ENCODE results near the gene COIL.

Gene COIL

GRCh38 chr17:56909742-56910508 lies 50.9 kb downstream of the COIL start:
- no peak for DNase-seq (ENCODE audit: low read depth)

GRCh38 chr17:56908001-56908542 lies 52.8 kb downstream of the COIL start:
- DNase-seq (ENCODE audit: low read depth), result no peak

DNA sequence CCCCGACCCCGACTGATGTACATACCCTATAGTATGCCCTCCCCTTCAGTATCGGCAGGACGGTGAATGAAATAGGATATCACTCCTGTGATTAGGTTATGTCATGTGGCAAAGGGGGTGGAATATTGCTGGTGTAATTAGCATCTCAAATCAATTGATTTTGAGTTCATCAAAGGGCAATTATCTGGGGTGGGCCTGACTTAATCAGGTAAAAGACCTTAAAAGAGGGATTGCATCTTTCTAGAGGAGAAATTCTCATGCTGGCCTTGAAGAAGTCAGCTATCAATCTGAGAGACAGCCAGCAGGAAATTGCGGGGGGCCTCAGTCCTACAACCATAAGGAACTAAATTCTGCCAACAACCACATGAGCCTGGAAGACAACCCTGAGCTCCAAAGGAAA lies 57.3 kb downstream of the COIL start:
- DNase-seq (ENCODE audit: low read depth), result no peak

GRCh38 chr17:56902348-56902747 lies 58.5 kb downstream of the COIL start:
- DNase-seq (ENCODE audit: low read depth), result no peak

- DNase-seq (ENCODE audit: low read depth), result no peak
Measured at GRCh38 chr17:56899403-56899802, 61.4 kb downstream of the COIL start.

GRCh38 chr17:56898874-56899273 lies 62.0 kb downstream of the COIL start:
- DNase-seq (ENCODE audit: low read depth), result no peak

DNA sequence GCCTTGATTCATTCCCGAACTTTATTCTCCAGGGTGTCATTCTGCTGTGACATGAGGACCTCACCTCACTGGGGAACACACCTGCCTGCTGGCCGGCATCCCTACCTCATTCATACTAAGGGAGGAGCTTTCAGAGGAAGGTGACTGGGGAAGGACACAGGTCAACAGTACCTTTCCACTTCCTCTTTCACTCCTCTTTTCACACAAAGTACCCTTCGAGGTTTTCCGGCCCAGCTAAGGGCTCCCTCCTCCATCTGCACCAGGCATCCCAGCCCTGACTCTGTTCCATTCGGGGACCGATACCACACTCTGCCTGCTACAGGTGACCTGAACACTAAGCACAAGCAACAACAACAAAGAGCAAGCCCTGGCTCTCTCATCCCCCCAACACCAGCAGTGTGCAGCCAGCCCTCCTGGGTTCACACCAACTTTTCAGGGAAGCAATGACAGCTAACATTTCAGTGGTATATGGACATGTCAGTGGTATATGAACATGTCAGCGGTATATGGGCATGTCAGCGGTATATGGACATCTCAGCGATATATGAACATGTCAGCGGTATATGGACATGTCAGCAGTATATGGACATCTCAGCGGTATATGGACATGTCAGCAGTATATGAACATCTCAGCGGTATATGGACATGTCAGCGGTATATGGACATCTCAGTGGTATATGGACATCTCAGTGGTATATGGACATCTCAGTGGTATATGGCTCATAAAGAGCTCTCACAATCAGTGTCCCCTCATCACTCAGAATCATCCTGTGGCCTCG lies 63.0 kb downstream of the COIL start:
- DNase-seq (ENCODE audit: low read depth), result no peak

DNA sequence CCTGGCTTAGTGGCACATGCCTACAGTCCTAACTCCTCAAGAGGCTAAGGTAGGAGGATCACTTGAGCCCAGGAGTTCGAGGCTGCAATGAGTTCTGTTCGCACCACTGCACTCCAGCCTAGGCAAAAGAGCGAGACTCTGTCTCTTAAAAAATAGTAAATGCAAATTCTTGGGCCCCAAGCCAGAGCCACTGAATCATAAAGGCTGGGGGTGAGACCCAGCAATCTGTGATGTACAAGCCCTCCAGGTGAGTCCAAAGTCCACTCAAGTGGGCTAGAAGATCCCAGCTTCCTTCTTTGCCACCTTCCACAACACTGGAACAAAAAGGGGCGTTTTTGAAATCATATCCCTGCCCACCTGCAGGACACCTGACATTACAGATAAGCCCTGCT lies 63.9 kb downstream of the COIL start:
- DNase-seq (ENCODE audit: low read depth), result no peak

- DNase-seq (ENCODE audit: low read depth), result no peak
Measured at GRCh38 chr17:56896217-56896967, 64.5 kb downstream of the COIL start.

DNA sequence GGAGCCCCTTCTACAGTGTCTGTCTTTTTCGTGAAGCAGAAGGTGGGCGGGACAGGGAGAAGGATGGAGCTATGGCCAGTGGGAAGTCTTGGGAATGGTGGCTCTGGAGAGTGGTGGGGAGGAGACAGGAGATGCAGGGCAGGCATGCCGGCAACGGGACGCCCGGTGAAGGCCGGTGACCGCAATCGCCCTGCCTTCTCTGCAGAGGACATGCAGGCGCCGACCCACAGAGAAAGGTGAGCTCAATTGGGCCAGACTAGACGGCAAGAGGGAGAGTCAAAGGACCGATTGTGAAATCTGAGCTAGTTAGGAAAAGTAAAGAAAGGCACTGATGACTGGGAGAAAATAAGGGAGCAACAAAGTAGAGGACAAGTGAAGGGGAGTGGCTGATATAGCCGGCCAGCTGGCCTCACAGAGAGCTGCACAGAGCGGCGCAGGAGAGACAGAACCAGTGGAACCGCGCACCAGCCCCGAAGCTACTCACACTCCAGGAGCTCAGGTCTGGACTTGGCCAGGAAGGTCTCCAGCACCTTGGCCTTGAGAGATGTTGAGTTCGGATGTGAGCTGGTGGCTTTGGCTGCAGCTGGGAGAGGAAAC lies 65.9 kb downstream of the COIL start:
- DNase-seq (ENCODE audit: low read depth), result no peak

GRCh38 chr17:56893503-56893902 lies 67.3 kb downstream of the COIL start:
- DNase-seq (ENCODE audit: low read depth), result no peak

DNA sequence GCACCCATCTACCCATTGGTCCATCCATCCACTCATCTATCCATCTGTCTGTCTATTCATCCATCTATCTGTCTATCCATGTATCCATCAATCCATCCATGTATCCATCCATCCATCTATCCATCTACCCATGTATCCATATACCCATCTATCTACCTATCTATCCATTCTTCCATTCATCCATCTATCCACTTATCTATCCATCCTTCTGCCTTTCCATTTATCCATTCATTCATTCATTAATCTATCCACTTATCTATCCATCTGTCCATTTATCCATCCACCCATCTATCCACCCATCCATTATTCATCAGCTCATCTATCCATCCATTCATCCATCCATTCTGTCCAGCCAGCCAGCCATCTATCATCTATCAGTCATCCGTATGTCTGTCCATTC lies 68.5 kb downstream of the COIL start:
- no peak for DNase-seq (ENCODE audit: low read depth)

DNA sequence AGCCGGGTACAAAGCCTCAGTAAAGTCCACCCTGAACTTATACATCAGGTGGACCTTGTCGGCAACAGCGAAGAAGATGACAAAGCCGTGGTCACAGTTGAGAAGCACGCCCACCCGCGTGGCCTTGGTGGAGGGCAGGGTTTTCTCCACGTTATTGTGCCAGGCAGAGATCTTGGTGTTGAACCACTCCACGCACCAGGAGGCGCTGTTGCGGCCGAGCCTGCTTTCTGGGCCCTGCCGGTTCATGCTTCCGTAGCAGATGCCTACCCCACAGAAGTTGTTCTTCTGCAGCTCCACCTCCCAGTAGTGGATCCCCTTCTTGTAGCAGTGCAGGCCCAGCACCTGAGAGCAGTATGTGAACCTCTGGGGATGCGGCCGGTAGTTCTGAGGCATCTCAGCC lies 69.1 kb downstream of the COIL start:
- peak; percentile 26 for DNase-seq (ENCODE audit: low read depth)

- DNase-seq (ENCODE audit: low read depth), result no peak
Measured at GRCh38 chr17:56890906-56891674, 69.8 kb downstream of the COIL start.

DNA sequence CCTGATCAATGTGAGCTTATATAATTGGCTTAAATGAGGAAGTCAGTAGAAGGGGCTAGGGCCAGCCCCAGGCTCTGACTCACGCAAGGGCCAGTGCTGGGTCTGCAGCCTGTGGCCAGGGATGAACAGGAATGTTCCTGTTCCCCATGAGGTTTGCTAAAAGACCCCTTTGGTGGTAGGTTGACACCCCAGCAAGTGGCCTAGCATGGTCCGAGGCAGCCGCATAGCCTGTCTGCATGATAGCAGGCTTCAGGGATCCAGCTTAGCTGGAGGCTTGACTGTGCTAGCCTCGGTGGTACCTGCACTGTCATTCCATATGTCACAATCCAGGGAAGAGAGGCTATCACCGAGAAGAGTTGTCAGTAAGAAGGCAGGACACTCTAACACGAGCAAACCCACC lies 70.5 kb downstream of the COIL start:
- DNase-seq (ENCODE audit: low read depth), result no peak
